Measurements from ENCODE around the gene LRMDA.

The LRMDA gene

DNA sequence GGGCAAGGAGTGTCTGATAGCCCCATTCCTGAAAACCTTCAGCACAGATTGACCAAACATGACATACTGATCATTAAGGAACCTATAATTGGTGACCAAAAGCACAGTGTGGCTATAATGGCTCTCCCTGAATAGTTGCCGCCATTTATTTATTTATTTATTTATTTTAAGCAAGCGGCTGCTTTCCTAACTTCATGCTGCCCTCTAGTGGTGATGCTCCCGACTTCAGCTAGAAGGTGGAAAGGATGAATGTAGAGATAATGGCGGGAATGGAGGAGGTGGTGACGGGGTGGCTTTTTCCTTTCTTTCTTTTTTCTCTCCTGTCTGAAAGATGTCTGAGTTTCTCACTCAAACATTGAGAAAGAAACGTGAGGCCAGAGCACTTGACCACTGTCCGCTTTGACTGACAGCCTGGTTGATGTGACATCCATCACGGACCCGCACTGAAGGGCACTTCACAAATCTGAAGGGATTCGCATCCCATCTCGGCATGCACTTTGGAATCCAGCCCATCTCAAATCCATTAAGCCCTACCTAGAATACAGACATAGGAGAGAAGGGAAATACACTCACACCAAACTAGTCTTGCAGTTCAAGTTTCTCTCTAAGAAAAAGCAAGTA is 1116.0 kb downstream of the LRMDA start:
- no peak overlapping the region for H3K4me3 ChIP-seq (ENCODE audit: low read length)
- no peaks in the 10 kb centered on the region for H3K27me3 ChIP-seq (ENCODE audit: insufficient read depth, low read length)
- no peak overlapping the region for H3K27ac ChIP-seq (ENCODE audit: low read length)
- no peak overlapping the region; the same call in 1 of the 2 replicates for H3K9ac ChIP-seq (ENCODE audit: low read depth, low read length)
- peaks cover 4% of the 10 kb centered on the region; the same call in 1 of the 2 replicates for H3K4me1 ChIP-seq (ENCODE audit: insufficient read depth, low read length)
- H3K9me3 ChIP-seq (ENCODE audit: insufficient read depth, low read depth, low read length): no peaks in the 10 kb centered on the region
- H3K36me3 ChIP-seq (ENCODE audit: insufficient read depth, low read depth, low read length): no peaks in the 10 kb centered on the region

DNA sequence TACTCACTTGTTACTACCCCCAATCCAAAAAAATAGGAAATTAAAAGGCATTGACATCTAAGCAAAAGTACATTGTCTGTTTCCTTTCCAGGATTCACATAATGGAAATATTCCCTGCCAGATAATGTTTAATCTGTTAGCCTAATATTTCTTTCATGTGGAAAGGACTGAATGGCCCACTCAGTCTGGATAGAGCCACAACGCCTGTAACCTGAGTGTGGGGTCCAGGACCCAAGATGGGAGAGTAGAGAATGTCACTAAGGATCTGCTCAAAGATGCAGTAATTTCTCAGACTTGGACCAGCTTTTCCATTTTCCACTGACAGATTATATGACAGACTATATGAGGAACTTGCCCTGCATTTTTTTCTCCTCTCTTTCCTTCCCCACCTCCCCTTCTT is 1117.3 kb downstream of the LRMDA start:
- no peak overlapping the region for H3K4me3 ChIP-seq (ENCODE audit: low read length)
- no peaks in the 10 kb centered on the region for H3K9me3 ChIP-seq (ENCODE audit: insufficient read depth, low read depth, low read length)
- H3K4me1 ChIP-seq (ENCODE audit: insufficient read depth, low read length): peaks cover 4% of the 10 kb centered on the region; the same call in 1 of the 2 replicates
- no peaks in the 10 kb centered on the region for H3K27me3 ChIP-seq (ENCODE audit: insufficient read depth, low read length)
- no peaks in the 10 kb centered on the region for H3K36me3 ChIP-seq (ENCODE audit: insufficient read depth, low read depth, low read length)
- no peak overlapping the region for H3K27ac ChIP-seq (ENCODE audit: low read length)
- H3K9ac ChIP-seq (ENCODE audit: low read depth, low read length): no peak overlapping the region

DNA sequence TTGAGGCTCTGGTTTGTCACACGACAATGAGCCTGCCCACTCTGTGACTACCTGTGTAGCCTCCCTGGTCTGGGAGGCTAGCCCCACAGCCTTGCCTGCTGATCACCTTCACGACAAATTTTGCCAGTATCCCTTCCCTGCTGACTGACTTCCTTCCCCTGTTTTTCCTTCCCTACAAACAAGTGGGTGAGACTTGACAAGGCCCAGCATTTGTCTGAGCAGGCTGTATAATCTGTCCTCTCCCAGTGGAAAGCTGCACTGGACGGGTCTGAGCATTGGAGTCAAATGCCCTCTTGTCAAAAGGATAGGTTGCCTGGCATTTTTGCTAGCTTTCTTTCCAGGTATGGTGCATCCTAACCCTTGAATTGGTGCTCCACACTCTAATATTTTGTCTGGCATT is 1117.7 kb downstream of the LRMDA start:
- no peaks in the 10 kb centered on the region for H3K27me3 ChIP-seq (ENCODE audit: insufficient read depth, low read length)
- no peak overlapping the region for H3K9ac ChIP-seq (ENCODE audit: low read depth, low read length)
- H3K4me1 ChIP-seq (ENCODE audit: insufficient read depth, low read length): peaks cover 4% of the 10 kb centered on the region; the same call in 1 of the 2 replicates
- H3K36me3 ChIP-seq (ENCODE audit: insufficient read depth, low read depth, low read length): no peaks in the 10 kb centered on the region
- H3K9me3 ChIP-seq (ENCODE audit: insufficient read depth, low read depth, low read length): no peaks in the 10 kb centered on the region
- H3K27ac ChIP-seq (ENCODE audit: low read length): no peak overlapping the region
- no peak overlapping the region for H3K4me3 ChIP-seq (ENCODE audit: low read length)

DNA sequence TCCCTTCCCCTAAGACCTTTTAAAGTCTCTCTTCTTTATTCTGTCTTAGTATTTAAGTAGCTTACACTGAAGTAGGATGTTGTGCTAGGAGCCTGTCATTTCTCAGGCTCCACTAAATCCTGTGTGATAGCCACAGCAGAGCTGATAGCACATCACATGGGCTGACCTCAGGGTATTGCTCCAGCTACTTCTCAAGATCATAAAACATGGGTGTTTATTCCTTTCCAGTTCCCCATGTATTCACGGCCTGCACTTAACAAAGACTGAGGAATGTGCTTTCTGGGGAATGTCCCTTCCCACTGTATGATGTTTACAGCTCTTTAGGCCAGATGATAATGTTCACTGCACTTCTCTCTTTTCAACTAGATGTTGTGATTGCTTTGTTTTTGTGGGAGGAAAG is 1119.4 kb downstream of the LRMDA start:
- Histone ChIP-seq H3K27ac (ENCODE audit: low read length) (no peak overlapping the region), H3K4me1 (ENCODE audit: insufficient read depth, low read length) (peaks cover 4% of the 10 kb centered on the region; the same call in 1 of the 2 replicates), H3K36me3 (ENCODE audit: insufficient read depth, low read depth, low read length) (no peaks in the 10 kb centered on the region), H3K27me3 (ENCODE audit: insufficient read depth, low read length) (no peaks in the 10 kb centered on the region), H3K4me3 (ENCODE audit: low read length) (no peak overlapping the region), H3K9me3 (ENCODE audit: insufficient read depth, low read depth, low read length) (no peaks in the 10 kb centered on the region), H3K9ac (ENCODE audit: low read depth, low read length) (no peak overlapping the region)

DNA sequence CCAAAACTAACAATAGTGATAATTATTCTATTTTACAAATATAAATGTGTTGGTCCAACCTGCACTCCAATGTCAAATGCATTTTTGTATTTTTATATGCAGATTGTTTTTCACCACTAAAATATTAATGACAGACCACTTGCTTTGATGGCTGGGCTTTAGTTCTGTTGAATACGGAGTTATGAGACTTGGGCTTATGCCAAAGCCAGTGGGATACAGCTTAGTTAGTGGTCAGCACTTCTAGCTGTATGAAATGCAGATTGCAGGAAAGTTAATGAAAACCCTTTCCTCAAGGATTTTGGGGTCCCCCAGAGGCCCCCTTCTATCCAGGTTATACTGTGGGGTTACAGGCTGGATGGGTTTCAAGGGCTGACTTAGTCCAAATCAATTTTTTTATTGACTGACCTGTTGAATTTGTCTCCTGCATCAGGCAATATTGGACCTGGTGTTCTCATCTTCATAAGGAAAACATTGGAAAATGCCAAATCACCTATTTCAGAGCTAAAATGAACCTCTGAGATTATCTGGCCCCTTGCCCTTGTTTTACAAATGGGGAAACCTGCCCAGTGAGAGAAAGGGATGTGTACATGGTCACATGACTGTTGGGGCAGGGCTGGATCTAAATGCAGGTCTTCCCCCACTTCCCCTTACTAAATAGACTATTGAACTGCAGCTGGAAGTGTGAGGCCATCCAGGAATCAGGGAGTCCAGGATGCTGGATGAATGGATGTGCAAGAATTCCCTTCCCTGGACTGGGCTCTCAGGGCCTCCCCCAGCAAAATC is 1120.9 kb downstream of the LRMDA start:
- Histone ChIP-seq H3K4me1 (ENCODE audit: insufficient read depth, low read length) (peaks cover 4% of the 10 kb centered on the region; the same call in 1 of the 2 replicates), H3K36me3 (ENCODE audit: insufficient read depth, low read depth, low read length) (no peaks in the 10 kb centered on the region), H3K27me3 (ENCODE audit: insufficient read depth, low read length) (no peaks in the 10 kb centered on the region), H3K27ac (ENCODE audit: low read length) (no peak overlapping the region), H3K9me3 (ENCODE audit: insufficient read depth, low read depth, low read length) (no peaks in the 10 kb centered on the region), H3K4me3 (ENCODE audit: low read length) (no peak overlapping the region), H3K9ac (ENCODE audit: low read depth, low read length) (no peak overlapping the region)

DNA sequence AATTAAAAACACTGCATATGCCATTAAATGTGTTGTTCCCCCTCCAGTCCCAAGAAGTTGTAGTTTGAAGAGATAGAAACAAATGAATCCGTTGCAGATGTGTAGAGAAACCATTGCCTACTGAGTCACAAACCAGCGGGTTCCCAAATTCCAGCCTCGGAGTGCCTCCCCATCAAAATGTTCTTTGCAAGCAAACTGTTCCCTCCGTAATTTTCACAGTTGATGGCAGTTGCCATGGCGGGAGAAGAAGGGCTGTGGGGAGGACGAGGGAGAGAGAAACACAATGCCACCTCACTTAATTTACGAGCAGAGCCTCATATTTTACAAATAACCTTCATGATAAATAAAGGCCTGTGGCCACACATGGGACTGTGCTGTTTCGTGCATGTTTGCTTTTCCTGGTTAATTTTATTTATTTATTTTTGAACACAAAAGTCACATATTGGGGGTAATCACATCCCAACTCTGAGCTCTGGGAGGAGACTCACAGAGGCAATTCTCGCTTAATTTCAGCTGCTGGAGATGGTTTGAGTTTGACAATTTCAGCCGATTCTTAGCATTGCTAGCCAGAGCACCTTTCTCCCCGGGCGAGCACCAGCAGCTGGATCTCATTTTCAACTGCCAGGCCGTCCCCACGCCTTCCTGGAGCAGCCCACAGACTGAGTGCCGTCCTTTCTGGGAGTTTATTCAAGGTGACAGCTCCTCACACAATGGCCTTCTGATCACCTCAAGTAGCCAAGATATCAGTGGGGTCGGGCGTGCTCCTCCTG is 1122.0 kb downstream of the LRMDA start:
- no peaks in the 10 kb centered on the region for H3K9me3 ChIP-seq (ENCODE audit: insufficient read depth, low read depth, low read length)
- no peak overlapping the region for H3K9ac ChIP-seq (ENCODE audit: low read depth, low read length)
- H3K27me3 ChIP-seq (ENCODE audit: insufficient read depth, low read length): no peaks in the 10 kb centered on the region
- H3K4me3 ChIP-seq (ENCODE audit: low read length): no peak overlapping the region
- H3K36me3 ChIP-seq (ENCODE audit: insufficient read depth, low read depth, low read length): no peaks in the 10 kb centered on the region
- no peak overlapping the region for H3K27ac ChIP-seq (ENCODE audit: low read length)
- H3K4me1 ChIP-seq (ENCODE audit: insufficient read depth, low read length): no peaks in the 10 kb centered on the region

DNA sequence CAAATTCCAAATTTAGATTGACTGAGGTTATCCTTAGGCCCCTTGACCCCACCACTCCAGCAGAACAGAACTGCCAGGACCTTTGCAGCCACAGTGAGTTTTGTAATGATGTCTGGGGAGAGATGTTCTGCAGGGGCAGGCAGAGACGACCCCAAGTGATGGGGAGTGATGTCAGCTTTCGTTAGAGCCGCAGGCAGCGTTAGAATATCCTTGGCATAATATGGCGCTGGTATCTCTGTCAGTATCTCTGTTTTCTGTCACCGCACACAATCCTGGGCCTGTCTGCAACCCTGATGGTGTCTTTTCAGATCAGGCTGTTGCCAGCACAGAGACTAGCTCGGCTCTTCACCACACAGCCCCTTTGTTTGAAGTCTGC is 1122.6 kb downstream of the LRMDA start:
- Histone ChIP-seq H3K27me3 (ENCODE audit: insufficient read depth, low read length) (no peaks in the 10 kb centered on the region), H3K9me3 (ENCODE audit: insufficient read depth, low read depth, low read length) (no peaks in the 10 kb centered on the region), H3K9ac (ENCODE audit: low read depth, low read length) (no peak overlapping the region), H3K27ac (ENCODE audit: low read length) (no peak overlapping the region), H3K4me1 (ENCODE audit: insufficient read depth, low read length) (no peaks in the 10 kb centered on the region), H3K36me3 (ENCODE audit: insufficient read depth, low read depth, low read length) (no peaks in the 10 kb centered on the region), H3K4me3 (ENCODE audit: low read length) (no peak overlapping the region)

DNA sequence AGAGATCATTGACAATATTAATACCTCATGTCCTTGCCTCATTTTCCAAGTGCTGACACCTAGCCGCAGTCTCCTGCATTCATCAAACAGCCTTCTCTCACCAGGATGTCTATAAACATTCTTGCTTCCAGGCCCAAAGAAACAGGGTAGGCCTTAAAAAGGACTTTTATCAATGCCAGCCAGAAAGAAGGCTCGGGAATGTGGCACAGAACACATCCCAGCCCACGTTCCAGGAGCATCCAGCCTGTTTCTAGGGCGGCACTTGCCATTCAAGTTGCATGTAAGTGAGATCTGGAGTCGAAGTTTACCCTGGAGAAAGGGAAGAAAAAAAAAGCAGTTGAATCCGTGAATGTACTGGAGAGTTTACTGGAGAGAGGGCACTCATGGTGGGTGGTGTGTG is 1123.1 kb downstream of the LRMDA start:
- Histone ChIP-seq H3K4me1 (ENCODE audit: insufficient read depth, low read length) (no peaks in the 10 kb centered on the region), H3K27ac (ENCODE audit: low read length) (no peak overlapping the region), H3K9ac (ENCODE audit: low read depth, low read length) (no peak overlapping the region), H3K4me3 (ENCODE audit: low read length) (no peak overlapping the region), H3K9me3 (ENCODE audit: insufficient read depth, low read depth, low read length) (no peaks in the 10 kb centered on the region), H3K27me3 (ENCODE audit: insufficient read depth, low read length) (no peaks in the 10 kb centered on the region), H3K36me3 (ENCODE audit: insufficient read depth, low read depth, low read length) (no peaks in the 10 kb centered on the region)

DNA sequence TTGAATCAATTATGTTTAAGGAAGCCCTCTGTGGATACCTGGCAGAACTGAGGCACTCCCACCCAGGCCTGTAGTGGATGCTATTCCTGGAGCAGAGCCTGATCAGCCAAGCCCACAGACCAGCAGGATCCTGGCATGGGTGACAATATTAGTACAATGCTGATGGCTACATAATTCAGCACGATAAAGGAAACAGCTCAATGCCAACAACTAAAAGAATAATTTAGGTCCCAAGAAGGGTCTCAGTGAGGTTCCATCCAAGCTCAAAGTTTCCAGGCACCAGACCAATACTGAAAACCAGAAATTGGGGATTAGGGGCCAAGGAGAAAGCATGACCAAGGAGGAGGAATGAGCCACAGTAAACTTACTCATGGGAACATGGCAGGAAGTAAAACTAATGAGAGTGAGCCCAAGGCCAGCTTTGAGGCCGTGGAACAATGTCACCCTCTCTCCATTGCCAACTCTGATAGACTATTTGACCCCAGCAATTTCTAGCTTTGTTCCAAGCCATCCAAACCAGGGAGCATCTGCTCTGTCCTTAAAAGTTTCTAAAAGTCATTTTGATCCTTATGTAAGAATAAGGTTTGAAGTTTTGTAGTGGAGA is 1123.7 kb downstream of the LRMDA start:
- Histone ChIP-seq H3K36me3 (ENCODE audit: insufficient read depth, low read depth, low read length) (no peaks in the 10 kb centered on the region), H3K4me3 (ENCODE audit: low read length) (no peak overlapping the region), H3K27ac (ENCODE audit: low read length) (no peak overlapping the region), H3K9ac (ENCODE audit: low read depth, low read length) (no peak overlapping the region), H3K27me3 (ENCODE audit: insufficient read depth, low read length) (no peaks in the 10 kb centered on the region), H3K4me1 (ENCODE audit: insufficient read depth, low read length) (no peaks in the 10 kb centered on the region), H3K9me3 (ENCODE audit: insufficient read depth, low read depth, low read length) (no peaks in the 10 kb centered on the region)

DNA sequence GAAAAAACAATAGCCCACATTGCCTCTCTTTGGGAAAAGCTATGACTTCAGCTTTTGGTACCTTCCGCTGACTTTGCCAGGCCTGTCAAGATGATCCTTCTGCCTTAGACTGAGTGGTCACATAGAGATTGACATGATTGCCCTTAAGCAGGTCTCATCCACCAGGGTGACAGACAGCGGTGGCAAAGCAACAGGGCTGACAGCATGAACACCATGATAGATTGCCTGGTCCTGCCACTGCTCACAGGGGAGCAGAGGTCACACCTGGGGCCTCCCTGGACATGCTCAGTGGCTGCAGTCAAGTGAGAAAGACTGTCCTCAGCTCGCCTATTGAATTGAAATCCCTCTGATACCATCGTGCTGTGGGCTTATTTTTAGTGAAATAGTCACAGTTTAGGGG is 1125.9 kb downstream of the LRMDA start:
- Histone ChIP-seq H3K9ac (ENCODE audit: low read depth, low read length) (no peak overlapping the region), H3K9me3 (ENCODE audit: insufficient read depth, low read depth, low read length) (no peaks in the 10 kb centered on the region), H3K4me1 (ENCODE audit: insufficient read depth, low read length) (no peaks in the 10 kb centered on the region), H3K27ac (ENCODE audit: low read length) (no peak overlapping the region), H3K4me3 (ENCODE audit: low read length) (no peak overlapping the region), H3K27me3 (ENCODE audit: insufficient read depth, low read length) (no peaks in the 10 kb centered on the region), H3K36me3 (ENCODE audit: insufficient read depth, low read depth, low read length) (no peaks in the 10 kb centered on the region)

DNA sequence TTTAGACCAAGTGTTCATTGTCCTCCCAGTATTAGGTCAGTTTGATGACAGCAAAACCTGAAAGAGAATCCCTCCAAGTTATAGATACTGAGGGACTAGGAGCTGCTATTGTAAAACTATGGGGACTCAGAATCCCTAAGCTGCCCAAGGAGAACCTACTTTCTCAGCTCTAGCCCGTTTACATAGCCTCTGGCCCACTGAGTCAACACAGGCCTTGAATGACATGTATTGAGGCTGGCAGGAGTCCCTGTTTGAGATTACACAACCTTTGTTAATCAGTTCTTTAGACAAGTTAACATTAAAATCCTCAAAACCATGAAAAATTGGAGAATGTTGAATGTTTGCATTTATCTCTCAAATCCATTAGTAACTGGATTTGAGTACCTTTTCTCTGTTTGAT is 1127.2 kb downstream of the LRMDA start:
- Histone ChIP-seq H3K27me3 (ENCODE audit: insufficient read depth, low read length) (no peaks in the 10 kb centered on the region), H3K4me1 (ENCODE audit: insufficient read depth, low read length) (no peaks in the 10 kb centered on the region), H3K9me3 (ENCODE audit: insufficient read depth, low read depth, low read length) (no peaks in the 10 kb centered on the region), H3K9ac (ENCODE audit: low read depth, low read length) (no peak overlapping the region), H3K36me3 (ENCODE audit: insufficient read depth, low read depth, low read length) (no peaks in the 10 kb centered on the region), H3K27ac (ENCODE audit: low read length) (no peak overlapping the region), H3K4me3 (ENCODE audit: low read length) (no peak overlapping the region)

Measured in iPS-20b (cell line).